Measurements from ENCODE around the gene ZNF32. TPM values are rescaled to one million over a fixed set of nuclear protein-coding genes. Genes with fewer than 3 reads are reported as not detected.

Gene ZNF32
- total and polyA plus RNA-seq, 2 experiments from 2014 or later = 15.8 to 26.1 TPM

- TF ChIP-seq, protein P1, sequence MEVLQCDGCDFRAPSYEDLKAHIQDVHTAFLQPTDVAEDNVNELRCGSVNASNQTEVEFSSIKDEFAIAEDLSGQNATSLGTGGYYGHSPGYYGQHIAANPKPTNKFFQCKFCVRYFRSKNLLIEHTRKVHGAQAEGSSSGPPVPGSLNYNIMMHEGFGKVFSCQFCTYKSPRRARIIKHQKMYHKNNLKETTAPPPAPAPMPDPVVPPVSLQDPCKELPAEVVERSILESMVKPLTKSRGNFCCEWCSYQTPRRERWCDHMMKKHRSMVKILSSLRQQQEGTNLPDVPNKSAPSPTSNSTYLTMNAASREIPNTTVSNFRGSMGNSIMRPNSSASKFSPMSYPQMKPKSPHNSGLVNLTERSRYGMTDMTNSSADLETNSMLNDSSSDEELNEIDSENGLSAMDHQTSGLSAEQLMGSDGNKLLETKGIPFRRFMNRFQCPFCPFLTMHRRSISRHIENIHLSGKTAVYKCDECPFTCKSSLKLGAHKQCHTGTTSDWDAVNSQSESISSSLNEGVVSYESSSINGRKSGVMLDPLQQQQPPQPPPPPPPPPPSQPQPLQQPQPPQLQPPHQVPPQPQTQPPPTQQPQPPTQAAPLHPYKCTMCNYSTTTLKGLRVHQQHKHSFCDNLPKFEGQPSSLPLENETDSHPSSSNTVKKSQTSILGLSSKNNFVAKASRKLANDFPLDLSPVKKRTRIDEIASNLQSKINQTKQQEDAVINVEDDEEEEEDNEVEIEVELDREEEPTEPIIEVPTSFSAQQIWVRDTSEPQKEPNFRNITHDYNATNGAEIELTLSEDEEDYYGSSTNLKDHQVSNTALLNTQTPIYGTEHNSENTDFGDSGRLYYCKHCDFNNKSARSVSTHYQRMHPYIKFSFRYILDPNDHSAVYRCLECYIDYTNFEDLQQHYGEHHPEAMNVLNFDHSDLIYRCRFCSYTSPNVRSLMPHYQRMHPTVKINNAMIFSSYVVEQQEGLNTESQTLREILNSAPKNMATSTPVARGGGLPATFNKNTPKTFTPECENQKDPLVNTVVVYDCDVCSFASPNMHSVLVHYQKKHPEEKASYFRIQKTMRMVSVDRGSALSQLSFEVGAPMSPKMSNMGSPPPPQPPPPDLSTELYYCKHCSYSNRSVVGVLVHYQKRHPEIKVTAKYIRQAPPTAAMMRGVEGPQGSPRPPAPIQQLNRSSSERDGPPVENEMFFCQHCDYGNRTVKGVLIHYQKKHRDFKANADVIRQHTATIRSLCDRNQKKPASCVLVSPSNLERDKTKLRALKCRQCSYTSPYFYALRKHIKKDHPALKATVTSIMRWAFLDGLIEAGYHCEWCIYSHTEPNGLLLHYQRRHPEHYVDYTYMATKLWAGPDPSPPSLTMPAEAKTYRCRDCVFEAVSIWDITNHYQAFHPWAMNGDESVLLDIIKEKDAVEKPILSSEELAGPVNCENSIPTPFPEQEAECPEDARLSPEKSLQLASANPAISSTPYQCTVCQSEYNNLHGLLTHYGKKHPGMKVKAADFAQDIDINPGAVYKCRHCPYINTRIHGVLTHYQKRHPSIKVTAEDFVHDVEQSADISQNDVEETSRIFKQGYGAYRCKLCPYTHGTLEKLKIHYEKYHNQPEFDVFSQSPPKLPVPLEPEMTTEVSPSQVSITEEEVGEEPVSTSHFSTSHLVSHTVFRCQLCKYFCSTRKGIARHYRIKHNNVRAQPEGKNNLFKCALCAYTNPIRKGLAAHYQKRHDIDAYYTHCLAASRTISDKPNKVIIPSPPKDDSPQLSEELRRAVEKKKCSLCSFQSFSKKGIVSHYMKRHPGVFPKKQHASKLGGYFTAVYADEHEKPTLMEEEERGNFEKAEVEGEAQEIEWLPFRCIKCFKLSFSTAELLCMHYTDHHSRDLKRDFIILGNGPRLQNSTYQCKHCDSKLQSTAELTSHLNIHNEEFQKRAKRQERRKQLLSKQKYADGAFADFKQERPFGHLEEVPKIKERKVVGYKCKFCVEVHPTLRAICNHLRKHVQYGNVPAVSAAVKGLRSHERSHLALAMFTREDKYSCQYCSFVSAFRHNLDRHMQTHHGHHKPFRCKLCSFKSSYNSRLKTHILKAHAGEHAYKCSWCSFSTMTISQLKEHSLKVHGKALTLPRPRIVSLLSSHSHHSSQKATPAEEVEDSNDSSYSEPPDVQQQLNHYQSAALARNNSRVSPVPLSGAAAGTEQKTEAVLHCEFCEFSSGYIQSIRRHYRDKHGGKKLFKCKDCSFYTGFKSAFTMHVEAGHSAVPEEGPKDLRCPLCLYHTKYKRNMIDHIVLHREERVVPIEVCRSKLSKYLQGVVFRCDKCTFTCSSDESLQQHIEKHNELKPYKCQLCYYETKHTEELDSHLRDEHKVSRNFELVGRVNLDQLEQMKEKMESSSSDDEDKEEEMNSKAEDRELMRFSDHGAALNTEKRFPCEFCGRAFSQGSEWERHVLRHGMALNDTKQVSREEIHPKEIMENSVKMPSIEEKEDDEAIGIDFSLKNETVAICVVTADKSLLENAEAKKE (CRISPR knock-in tag; IDR thresholded peaks at IDR 0.05) = no peak
- no peak for TF ChIP-seq EZH2phosphoT487 (IDR thresholded peaks at IDR 0.05; ENCODE audit: unreplicated experiment)
- TF ChIP-seq JUNB (IDR thresholded peaks at IDR 0.05; ENCODE audit: unreplicated experiment) = no peak
- no peak for TF ChIP-seq STAT1 (IDR thresholded peaks at IDR 0.05; ENCODE audit: unreplicated experiment)
- TF ChIP-seq, protein P2, sequence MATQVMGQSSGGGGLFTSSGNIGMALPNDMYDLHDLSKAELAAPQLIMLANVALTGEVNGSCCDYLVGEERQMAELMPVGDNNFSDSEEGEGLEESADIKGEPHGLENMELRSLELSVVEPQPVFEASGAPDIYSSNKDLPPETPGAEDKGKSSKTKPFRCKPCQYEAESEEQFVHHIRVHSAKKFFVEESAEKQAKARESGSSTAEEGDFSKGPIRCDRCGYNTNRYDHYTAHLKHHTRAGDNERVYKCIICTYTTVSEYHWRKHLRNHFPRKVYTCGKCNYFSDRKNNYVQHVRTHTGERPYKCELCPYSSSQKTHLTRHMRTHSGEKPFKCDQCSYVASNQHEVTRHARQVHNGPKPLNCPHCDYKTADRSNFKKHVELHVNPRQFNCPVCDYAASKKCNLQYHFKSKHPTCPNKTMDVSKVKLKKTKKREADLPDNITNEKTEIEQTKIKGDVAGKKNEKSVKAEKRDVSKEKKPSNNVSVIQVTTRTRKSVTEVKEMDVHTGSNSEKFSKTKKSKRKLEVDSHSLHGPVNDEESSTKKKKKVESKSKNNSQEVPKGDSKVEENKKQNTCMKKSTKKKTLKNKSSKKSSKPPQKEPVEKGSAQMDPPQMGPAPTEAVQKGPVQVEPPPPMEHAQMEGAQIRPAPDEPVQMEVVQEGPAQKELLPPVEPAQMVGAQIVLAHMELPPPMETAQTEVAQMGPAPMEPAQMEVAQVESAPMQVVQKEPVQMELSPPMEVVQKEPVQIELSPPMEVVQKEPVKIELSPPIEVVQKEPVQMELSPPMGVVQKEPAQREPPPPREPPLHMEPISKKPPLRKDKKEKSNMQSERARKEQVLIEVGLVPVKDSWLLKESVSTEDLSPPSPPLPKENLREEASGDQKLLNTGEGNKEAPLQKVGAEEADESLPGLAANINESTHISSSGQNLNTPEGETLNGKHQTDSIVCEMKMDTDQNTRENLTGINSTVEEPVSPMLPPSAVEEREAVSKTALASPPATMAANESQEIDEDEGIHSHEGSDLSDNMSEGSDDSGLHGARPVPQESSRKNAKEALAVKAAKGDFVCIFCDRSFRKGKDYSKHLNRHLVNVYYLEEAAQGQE (IDR thresholded peaks at IDR 0.05; ENCODE audit: unreplicated experiment) = no peak
- TF ChIP-seq NANOG (IDR thresholded peaks at IDR 0.05; ENCODE audit: borderline replicate concordance) = no peak
- no peak for TF ChIP-seq POLR2AphosphoS5 (IDR thresholded peaks at IDR 0.05; ENCODE audit: low read depth)
These were observed 32.5 kb upstream of the ZNF32 start (continued) for GRCh38 chr10:43681220-43681619.
